ENCODE data around the gene CPTP.

The CPTP gene

DNA sequence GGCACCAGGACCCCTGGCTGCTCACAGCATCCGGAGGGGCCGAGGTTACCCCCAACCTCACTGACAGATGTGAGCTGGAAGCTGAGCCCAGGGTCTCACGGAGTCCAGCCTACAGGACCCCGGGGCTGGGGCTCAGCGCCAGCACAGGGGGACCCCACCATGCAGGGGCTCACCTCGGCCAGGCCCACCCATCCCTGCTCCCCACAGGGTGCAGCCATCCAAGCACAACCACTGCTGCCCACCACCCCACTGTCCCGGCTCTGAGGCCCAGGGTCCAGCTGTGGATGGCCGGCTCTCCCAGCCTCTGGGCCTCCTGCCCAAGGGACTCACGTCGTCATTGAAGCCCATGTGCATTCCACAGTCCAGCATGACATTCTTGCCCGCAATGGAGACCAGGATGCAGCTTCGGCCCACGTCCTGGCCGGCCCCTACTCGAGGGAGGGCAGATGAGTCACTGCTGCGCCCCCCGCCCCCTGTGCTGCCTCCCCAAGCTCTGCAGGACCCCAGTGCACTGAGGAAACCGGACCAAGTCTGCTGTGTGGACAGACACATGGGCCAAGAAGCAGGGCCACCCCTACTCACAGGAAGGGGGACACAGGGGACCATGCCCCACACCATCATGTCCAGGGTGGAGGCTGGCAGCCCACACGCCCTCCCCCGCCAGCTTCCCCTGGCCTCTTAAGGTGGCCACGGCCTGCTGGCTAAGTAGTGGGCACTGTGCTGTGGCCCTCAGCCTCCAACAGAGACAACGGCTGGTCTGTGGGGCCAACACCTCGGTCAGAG is 3.7 kb upstream of the CPTP start:
- DNase-seq: no peak

DNA sequence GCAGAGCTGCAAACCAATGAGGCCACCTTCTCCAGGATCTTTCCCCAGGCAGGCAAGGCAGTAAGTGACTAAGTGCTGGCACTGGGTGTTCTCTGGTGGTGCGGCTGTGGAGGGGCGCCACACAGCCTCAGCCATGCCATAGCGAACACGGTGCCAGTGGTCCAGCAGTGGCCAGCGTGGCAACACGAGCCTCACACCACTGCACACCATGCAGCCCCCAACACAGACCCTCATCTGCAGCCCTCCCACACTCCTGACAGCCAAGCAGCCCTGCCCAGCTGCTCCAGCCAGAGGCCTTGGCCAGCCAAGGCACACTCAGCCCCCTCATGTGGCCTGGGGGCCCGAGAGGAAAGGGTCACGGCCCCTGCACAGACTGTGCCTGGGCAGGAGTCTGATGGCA is 3.1 kb upstream of the CPTP start:
- no peak for DNase-seq

DNA sequence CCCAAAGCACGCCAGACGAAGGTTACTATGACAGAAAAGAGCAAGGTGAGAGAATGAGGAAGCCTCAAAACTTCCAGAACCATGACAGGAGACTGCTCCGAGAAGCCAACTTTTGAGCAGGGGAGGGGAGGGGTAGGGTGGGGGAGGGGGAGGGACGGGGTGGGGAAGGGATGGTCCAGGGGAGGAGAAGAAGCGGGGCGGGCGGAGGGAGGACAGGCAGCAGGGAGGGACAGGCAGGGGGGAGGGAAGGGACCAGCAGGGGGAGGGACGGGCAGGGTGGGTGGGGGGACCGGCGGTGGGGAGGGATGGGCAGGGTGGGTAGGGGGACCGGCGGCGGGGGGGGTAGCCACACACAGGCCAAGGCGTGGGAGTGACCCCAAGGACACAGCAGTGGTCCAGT is 2.2 kb upstream of the CPTP start:
- no peak for DNase-seq

DNA sequence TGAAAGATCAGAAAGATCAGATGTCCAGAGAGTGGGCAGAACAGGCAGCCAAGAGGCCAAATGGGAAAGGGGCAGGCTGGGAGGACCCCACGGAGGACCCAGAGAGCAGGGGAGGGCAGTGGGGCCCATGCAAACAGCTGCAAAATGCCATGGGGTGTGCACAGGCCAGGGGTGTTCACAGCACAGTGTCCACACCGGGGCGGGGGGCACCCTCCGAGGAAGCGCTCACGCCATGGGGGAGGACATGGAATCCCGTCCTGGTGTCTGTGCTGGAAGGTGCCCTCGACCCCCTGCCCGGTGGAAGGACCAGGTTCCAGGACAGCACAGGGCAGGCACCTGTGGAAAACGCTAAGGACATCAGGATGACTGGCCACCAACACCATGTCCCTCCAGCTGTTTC is 1.6 kb upstream of the CPTP start:
- DNase-seq: no peak

DNA sequence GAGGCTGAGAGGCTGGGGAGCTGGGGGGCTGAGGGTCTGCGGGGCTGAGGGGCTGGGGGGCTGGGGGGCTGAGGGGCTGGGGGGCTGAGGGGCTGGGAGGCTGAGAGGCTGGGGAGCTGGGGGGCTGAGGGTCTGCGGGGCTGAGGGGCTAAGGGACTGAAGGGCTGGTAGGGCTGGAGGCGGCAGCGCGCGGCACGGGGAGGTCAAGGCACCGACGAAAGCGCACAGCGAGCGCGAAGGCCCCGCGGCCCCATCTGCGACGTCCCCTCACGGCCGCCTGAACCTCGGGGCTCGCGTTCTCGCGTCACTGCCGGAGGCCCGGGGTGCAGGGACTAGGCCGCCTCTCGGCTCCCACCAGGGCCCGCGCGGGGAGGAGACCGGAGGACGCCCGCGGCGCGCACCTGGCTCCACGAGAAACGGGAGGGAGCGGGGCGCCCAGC is 498 bp upstream of the CPTP start:
- DNase-seq: no peak

DNA sequence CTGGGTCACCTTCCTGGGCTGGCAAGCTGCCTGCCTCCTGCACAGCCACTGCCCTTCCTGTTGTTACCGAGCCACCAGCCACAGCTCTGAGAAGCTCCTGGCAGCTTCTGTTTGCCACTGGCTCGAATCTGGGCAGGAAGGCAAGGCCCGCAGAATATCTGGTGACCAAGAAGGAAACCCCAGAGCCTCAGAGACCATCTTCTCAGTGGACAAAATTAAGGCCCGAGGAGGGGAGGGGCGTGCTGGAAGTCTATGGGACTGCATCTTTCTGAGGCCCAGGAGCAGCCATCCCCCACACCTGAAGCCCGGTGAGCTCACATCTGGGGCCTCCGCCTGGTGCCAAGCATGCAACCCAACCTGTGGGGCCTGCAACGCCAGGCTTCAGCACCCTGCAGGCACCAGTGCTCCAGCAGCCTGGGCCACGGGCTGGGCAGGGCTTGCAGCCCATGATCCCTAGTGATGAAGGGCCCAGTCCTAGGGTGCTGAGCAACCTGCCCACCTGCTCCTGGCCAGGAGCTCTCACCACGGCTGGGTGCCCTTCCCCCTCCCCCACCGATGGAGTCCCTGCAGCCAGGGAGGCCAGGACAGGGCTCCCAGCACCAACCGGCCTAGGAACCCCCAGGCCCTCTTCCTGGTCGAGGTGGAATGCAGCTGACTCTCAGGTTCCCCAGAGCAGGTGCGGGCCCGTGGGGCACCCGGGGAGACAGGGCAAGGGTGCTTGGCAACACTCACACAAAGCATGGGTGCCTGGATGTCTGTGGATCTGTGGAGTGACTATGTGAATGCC is 879 bp downstream of the CPTP start:
- DNase-seq: no peak

DNA sequence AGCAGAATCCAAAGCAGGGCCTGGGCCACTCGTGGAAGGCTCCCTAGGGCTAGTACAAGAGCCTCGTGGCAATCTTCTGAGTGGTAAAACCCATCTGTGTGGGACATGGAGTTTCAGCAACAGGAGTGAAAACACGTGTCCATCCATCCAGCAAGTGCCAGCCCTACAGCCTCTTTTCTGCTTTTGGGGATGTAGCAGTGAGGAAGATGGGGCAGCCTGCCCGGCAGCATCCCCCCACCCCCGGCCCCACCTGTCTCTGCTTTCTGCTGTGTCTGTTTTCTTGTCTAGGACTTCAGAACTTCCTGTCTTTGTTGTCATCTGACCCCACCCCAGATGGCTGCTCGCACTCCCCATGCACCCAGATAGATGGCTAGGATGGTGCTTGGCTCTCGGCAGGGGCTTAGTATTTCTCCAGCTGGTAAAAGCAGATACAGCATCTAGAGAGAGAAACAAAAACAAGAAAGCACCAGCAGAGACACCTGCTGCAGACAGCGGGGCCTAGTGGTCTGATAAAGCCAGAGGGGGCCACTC is 1.5 kb downstream of the CPTP start:
- DNase-seq: no peak

DNA sequence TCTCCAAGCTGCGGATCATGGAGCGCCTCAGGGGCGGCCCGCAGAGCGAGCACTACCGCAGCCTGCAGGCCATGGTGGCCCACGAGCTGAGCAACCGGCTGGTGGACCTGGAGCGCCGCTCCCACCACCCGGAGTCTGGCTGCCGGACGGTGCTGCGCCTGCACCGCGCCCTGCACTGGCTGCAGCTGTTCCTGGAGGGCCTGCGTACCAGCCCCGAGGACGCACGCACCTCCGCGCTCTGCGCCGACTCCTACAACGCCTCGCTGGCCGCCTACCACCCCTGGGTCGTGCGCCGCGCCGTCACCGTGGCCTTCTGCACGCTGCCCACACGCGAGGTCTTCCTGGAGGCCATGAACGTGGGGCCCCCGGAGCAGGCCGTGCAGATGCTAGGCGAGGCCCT is 2.7 kb downstream of the CPTP start:
- no peak for DNase-seq

DNA sequence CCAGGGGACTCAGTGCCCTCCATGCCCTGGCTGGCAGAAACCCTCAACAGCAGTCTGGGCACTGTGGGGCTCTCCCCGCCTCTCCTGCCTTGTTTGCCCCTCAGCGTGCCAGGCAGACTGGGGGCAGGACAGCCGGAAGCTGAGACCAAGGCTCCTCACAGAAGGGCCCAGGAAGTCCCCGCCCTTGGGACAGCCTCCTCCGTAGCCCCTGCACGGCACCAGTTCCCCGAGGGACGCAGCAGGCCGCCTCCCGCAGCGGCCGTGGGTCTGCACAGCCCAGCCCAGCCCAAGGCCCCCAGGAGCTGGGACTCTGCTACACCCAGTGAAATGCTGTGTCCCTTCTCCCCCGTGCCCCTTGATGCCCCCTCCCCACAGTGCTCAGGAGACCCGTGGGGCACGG is 3.7 kb downstream of the CPTP start:
- DNase-seq: no peak

DNA sequence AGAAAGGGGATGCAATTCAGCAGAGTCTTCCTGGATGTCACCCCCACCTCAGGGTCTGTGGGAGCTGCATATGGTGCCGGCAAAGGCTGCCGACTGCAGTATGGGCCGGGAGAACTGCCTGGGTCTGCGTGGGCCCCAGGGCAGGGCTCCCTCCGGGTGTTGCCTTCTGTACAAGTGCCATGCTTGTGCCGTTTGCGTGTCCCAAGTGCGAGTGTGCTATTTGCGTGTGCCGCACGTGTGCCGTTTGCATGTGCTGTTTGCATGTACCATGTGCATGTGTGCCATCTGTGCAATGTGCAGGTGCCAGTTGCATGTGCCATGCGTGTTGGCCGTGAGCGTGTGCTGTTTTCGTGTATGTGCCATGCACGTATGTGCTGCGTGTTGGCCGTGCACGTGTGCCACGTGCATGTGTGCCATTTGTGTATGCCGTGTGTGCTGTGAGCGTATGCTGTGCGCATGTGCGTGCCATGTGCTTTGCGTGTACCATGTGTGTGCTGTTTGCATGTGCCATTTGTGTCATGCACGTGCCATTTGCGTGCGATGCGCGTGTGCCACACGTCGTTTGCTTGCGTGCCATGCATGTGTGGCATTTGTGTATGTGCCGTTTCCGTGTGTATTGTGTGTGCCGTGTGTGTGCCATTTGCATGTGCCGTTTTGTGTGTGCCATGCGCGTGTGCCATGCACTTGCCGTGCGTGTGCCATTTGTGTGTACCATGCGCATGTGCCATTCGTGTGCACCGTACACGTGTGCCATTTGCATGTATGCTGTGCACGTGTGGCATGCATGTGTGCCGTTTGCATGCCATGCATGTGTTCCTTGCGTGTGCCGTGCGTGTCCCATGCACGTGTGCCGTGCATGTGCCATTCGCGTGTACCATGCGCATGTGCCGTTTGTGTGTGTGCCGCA is 5.0 kb downstream of the CPTP start:
- DNase-seq: no peak

DNA sequence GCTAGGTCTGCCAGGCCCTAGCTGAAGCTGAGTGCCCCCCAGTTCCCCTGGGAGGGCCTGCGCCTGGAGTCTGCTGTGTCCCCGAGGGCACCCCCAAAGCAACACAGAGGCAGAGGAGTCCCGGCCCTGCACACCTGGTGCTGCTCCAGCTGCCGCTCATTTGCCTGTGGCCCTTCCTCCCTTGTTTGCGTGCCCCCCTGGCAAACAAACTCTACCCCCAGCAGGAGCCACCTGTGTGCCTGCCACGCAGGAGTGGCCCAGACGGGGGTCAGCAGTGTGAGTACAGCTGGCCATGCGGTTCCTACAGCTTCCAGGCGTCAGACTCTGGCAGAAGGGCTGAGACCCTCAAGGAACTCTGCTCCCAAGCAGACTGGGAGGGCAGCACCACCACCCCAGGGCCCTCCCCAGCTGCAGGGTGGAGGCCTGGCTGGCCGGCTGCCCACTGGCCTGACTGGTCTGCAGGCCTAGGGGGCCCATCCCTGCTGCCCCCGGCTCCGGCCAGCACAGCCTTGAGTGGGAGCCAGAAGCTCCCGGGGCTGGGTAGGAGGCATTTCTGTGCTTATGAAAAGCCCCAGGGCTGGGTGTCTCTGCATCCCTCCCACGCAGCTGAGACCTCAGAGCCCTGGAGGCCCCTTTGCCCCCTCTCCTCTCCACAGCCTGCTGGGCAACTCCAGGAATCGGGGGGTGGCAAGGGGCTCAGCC is 5.9 kb downstream of the CPTP start:
- DNase-seq: peak in 1 of 2 experiments; percentile 58

DNA sequence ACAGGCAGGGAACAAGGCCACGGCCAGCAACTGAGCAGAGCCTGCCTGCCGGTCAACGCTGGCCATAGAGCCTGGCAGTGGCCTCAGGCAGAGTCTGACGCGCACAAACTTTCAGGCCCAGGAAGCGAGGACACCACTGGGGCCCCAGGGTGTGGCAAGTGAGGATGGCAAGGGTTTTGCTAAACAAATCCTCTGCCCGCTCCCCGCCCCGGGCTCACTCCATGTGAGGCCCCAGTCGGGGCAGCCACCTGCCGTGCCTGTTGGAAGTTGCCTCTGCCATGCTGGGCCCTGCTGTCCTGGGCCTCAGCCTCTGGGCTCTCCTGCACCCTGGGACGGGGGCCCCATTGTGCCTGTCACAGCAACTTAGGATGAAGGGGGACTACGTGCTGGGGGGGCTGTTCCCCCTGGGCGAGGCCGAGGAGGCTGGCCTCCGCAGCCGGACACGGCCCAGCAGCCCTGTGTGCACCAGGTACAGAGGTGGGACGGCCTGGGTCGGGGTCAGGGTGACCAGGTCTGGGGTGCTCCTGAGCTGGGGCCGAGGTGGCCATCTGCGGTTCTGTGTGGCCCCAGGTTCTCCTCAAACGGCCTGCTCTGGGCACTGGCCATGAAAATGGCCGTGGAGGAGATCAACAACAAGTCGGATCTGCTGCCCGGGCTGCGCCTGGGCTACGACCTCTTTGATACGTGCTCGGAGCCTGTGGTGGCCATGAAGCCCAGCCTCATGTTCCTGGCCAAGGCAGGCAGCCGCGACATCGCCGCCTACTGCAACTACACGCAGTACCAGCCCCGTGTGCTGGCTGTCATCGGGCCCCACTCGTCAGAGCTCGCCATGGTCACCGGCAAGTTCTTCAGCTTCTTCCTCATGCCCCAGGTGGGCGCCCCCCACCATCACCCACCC is 6.7 kb downstream of the CPTP start, which contains the start of gene TAS1R3:
Gene TAS1R3, plus strand, starts transcription at position 213 of the 898 bp plus-strand sequence. Its CDS starts 66 bp downstream, at position 279.
- peak; percentile 67 to 93 for DNase-seq

DNA sequence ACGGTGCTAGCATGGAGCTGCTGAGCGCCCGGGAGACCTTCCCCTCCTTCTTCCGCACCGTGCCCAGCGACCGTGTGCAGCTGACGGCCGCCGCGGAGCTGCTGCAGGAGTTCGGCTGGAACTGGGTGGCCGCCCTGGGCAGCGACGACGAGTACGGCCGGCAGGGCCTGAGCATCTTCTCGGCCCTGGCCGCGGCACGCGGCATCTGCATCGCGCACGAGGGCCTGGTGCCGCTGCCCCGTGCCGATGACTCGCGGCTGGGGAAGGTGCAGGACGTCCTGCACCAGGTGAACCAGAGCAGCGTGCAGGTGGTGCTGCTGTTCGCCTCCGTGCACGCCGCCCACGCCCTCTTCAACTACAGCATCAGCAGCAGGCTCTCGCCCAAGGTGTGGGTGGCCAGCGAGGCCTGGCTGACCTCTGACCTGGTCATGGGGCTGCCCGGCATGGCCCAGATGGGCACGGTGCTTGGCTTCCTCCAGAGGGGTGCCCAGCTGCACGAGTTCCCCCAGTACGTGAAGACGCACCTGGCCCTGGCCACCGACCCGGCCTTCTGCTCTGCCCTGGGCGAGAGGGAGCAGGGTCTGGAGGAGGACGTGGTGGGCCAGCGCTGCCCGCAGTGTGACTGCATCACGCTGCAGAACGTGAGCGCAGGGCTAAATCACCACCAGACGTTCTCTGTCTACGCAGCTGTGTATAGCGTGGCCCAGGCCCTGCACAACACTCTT is 7.6 kb downstream of the CPTP start:
- DNase-seq: peak in 1 of 2 experiments; percentile 69

DNA sequence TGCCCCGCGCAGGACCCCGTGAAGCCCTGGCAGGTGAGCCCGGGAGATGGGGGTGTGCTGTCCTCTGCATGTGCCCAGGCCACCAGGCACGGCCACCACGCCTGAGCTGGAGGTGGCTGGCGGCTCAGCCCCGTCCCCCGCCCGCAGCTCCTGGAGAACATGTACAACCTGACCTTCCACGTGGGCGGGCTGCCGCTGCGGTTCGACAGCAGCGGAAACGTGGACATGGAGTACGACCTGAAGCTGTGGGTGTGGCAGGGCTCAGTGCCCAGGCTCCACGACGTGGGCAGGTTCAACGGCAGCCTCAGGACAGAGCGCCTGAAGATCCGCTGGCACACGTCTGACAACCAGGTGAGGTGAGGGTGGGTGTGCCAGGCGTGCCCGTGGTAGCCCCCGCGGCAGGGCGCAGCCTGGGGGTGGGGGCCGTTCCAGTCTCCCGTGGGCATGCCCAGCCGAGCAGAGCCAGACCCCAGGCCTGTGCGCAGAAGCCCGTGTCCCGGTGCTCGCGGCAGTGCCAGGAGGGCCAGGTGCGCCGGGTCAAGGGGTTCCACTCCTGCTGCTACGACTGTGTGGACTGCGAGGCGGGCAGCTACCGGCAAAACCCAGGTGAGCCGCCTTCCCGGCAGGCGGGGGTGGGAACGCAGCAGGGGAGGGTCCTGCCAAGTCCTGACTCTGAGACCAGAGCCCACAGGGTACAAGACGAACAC is 8.3 kb downstream of the CPTP start:
- peak in 1 of 2 experiments; percentile 59 for DNase-seq

DNA sequence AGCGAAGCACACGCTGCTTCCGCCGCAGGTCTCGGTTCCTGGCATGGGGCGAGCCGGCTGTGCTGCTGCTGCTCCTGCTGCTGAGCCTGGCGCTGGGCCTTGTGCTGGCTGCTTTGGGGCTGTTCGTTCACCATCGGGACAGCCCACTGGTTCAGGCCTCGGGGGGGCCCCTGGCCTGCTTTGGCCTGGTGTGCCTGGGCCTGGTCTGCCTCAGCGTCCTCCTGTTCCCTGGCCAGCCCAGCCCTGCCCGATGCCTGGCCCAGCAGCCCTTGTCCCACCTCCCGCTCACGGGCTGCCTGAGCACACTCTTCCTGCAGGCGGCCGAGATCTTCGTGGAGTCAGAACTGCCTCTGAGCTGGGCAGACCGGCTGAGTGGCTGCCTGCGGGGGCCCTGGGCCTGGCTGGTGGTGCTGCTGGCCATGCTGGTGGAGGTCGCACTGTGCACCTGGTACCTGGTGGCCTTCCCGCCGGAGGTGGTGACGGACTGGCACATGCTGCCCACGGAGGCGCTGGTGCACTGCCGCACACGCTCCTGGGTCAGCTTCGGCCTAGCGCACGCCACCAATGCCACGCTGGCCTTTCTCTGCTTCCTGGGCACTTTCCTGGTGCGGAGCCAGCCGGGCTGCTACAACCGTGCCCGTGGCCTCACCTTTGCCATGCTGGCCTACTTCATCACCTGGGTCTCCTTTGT is 9.1 kb downstream of the CPTP start:
- no peak for DNase-seq

DNA sequence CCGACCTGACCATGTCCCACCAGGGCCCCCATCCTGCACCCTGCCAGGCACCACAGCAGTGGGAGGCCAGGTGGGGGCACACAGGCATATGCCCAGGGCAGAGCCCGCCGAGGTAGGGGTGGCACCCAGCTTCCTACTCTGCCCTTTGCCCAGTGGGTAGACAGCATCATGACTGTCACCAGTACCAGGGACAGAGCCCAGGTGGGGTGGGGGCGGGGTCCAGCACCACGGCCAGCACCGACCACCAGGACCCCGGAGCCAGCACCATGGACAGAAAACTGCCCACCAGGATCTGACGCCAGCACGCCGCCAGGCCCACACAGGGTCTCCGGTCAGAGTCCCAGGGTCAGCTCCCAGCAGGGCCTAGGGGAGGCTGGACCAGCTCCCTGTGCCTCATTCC is 10.2 kb downstream of the CPTP start:
- no peak for DNase-seq

DNA sequence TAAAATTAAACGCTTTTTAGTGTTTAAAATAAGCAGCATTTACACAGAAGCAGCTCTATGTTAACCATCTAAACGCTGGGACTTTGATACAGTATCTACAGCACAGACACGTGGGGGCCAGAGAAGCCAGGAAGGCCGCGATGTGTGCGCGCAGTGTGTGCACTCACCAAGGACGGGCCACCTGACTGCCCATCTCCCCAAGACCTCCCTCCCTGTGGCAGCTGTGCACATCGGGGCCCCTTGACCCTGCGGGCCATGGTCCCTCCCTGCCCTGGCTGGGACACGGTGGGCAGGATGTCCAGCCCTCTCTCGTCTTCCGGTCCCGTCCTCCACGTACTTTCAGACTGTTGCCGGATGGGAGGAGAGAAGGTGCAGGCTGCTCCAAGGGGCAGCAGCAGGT is 10.7 kb downstream of the CPTP start:
- no peak for DNase-seq

DNA sequence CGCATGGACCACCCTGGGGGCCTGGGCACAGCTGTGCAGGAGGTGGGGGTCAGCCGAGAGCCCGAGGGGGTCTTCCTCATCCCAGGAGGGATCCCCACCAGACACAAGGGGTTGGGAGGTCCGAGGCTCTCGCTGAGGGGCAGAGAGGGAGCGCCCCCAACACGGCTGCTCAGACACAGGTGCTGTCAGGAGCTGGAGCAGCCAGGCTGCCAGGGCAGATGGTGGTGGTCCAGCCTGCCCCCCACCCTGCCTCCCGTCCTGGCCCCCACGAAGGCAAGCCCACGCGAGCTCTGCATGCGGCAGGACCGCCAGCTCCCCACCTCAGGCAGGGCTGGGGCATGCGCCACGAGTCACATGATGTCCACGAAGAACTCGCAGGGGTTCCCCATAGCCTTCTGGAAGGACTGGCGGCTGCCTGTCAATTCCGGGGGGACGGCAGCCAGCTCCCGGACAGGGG is 11.2 kb downstream of the CPTP start:
- DNase-seq: no peak

DNA sequence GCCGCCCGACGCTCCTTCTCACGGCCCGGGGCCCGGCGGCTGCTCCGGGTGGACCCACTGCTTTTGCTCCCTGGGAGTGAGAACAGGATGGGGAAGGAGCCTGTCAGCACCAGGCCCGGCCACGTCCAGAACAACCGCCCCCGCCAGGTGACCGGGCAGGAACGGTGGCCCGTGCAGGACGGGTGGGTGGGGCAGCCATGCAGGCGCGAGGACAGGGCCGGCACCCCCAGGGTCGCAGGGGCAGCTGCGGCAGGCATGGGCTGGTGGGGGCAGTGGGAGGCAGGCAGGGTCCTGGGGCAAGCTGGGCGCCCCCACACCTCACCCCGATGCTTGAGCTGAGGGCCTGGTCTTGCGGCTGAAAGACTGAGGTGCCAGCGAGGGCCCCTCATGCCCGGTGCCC is 11.8 kb downstream of the CPTP start:
- DNase-seq: no peak

Data from NCI-H526 (cell line).